ENCODE measurements around the gene INO80D. TPM values are rescaled to one million over a fixed set of nuclear protein-coding genes. Genes with fewer than 3 reads are reported as not detected.

The INO80D gene
- polyA plus RNA-seq, 1 experiment, result 3.3 TPM

DNA sequence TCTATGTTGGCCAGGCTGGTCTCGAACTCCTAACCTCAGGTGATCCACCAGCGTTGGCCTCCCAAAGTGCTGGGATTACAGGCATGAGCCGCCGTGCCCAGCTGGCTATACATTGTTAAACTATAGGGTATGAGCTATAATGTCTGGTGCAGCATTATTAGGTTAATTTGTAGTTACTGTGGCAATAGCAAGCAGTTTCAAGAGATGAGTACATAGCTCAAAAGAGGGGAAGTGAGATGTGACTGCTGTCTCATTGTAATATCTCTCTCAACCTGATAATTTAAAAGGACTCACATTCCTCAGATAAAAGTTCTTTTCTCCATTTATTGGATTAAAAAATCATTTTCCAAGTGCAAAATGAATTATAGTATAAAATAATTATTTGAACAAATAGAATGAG is 116.4 kb downstream of the INO80D start:
- CTCF ChIA-PET, result no interaction called here
- Histone ChIP-seq H3K36me3 (ENCODE audit: control insufficient read depth, insufficient read depth, low read length) (no peaks in the 10 kb centered on the region), H3K4me3 (ENCODE audit: low read depth, low read length) (no peak overlapping the region), H3K27me3 (ENCODE audit: control insufficient read depth, insufficient read depth, low read length) (0 out of 2 replicates have a peak, but pooled peaks cover 1% of the 10 kb centered on the region)
- no peak for DNase-seq (ENCODE audit: low read depth)
- TF ChIP-seq CTCF (IDR thresholded peaks at IDR 0.05; ENCODE audit: insufficient read depth, low read depth, low read length), result no peak
- POLR2A ChIA-PET, result interaction anchor here (0.6 kb wide), 1 partner anchor 12 kb away, joined by 5 read pairs; no protein-coding TSS in a partner anchor

DNA sequence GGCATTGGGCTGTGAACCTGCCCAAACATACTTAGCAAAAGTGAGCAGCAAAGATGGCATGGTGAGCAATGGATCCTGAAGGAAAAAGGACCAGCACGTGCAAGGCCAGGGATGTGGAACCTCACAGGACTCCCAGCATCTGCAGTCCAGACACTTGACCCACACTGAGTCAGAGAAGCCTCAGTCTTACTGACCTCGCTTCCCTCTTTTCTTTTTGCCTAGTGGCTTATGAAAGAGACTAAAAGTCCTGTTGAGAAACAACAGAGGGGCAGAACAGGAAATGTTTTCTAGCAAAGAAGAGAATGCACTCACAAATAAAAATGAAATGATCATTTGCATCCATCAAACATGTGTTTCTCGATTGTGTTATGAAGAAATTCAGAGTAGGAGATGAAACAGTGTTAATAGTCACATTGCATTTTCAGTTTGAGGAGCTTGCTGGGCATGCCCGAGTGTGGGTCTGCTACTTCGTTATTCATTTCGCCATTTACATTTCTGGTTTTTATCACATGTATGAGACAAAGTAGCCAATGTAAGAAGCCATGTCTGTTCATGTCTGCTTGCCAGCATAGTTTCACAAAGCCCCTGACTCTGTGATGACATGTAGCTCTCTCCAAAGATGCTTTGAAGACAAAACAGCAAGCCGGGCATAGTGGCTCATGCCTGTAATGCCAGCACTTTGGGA is 118.4 kb downstream of the INO80D start:
- TF ChIP-seq CTCF (IDR thresholded peaks at IDR 0.05; ENCODE audit: insufficient read depth, low read depth, low read length), result no peak
- H3K27me3 ChIP-seq (ENCODE audit: control insufficient read depth, insufficient read depth, low read length), result 0 out of 2 replicates have a peak, but pooled peaks cover 1% of the 10 kb centered on the region
- ChIA-PET CTCF (interaction anchor here (1.4 kb wide), 1 partner anchor 10 kb away, joined by 4 read pairs; no protein-coding TSS in a partner anchor), POLR2A (interaction anchor here (0.6 kb wide), 1 partner anchor 27 kb away, joined by 4 read pairs; no protein-coding TSS in a partner anchor)
- no peak overlapping the region for H3K4me3 ChIP-seq (ENCODE audit: low read depth, low read length)
- no peak for DNase-seq (ENCODE audit: low read depth)
- no peaks in the 10 kb centered on the region for H3K36me3 ChIP-seq (ENCODE audit: control insufficient read depth, insufficient read depth, low read length)

DNA sequence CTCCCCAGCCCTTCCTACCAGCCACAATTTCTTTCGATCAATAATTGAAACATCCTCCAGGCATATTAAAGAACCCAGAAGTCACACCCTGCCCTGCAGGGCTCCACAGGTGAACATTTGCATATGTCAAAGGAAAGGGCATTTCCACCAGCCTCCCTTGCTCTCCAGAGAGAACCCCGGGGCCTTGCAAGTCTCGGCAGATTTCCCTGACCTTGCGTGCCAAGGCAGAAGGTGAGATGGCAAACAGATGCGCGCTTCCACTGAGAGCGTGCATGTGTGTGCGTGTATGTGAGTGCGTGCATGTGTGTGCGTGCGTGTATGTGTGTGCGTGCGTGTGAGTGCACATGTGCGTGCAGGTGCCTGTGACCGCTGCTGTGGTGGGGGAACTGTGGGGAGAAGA is 120.3 kb downstream of the INO80D start:
- TF ChIP-seq CTCF (IDR thresholded peaks at IDR 0.05; ENCODE audit: insufficient read depth, low read depth, low read length), result no peak
- ChIA-PET CTCF (interaction anchor here (1.0 kb wide), 1 partner anchor 17 kb away, joined by 3 read pairs; no protein-coding TSS in a partner anchor), POLR2A (no interaction called here)
- no peaks in the 10 kb centered on the region for H3K36me3 ChIP-seq (ENCODE audit: control insufficient read depth, insufficient read depth, low read length)
- H3K4me3 ChIP-seq (ENCODE audit: low read depth, low read length), result no peak overlapping the region
- H3K27me3 ChIP-seq (ENCODE audit: control insufficient read depth, insufficient read depth, low read length), result 0 out of 2 replicates have a peak, but pooled peaks cover 1% of the 10 kb centered on the region
- no peak for DNase-seq (ENCODE audit: low read depth)

GRCh38 chr2:205964111-205964761 is 121.7 kb downstream of the INO80D start:
- ChIA-PET POLR2A (no interaction called here), CTCF (interaction anchor here (1.4 to 2.6 kb wide), 2 partner anchors 16 to 38 kb away, joined by 5 to 10 read pairs; no protein-coding TSS in a partner anchor)
- H3K27me3 ChIP-seq (ENCODE audit: control insufficient read depth, insufficient read depth, low read length), result 0 out of 2 replicates have a peak, but pooled peaks cover 1% of the 10 kb centered on the region

More at GRCh38 chr2:205964111-205964761, 121.7 kb downstream of the INO80D start:
- Histone ChIP-seq H3K4me3 (ENCODE audit: low read depth, low read length) (no peak overlapping the region), H3K36me3 (ENCODE audit: control insufficient read depth, insufficient read depth, low read length) (no peaks in the 10 kb centered on the region)
- no peak for DNase-seq (ENCODE audit: low read depth)
- no peak for TF ChIP-seq CTCF (IDR thresholded peaks at IDR 0.05; ENCODE audit: insufficient read depth, low read depth, low read length)
